GM23338 (cell line): ENCODE results near the gene DACT1. TPM values are rescaled to one million over a fixed set of nuclear protein-coding genes. Genes with fewer than 3 reads are reported as not detected.
A peak's percentile ranks its signal among the peaks of the same experiment; 100 is the strongest.

Source experiments
- ATAC-seq: fragments of 200-7000 bp; cut with Tn5 transposase; 3 replicates; pipeline ENCODE4 v1.9.1; 2020
- DNase-seq: peaks from one replicate; pipeline ENCODE4 v3.0.0-alpha.2; 2015; ENCODE audit warnings: low spot score
- H2AFZ ChIP-seq: fragments of 200-600 bp; sonication (generic); 2 replicates; pipeline ENCODE4 v1.8.0; 2016; ENCODE audit warnings: antibody characterized with exemption, mild to moderate bottlenecking, moderate library complexity
- H3F3A ChIP-seq: fragments of 200-600 bp; sonication (generic); replicated peaks from 2 replicates; pipeline ENCODE4 v1.8.0; 2017; ENCODE audit warnings: antibody characterized with exemption, mixed run types, low read depth
- H3K27ac ChIP-seq: fragments of 200-600 bp; sonication (generic); 2 replicates; pipeline ENCODE4 v1.6.1; 2016; ENCODE audit warnings: low read depth
- H3K27me3 ChIP-seq: fragments of 200-600 bp; sonication (generic); 2 replicates; pipeline ENCODE4 v1.8.0; 2016; ENCODE audit warnings: mild to moderate bottlenecking, mixed run types, moderate library complexity; ENCODE audit not compliant: insufficient read depth
- H3K36me3 ChIP-seq: fragments of 200-600 bp; sonication (generic); 2 replicates; pipeline ENCODE4 v1.8.0; 2016; ENCODE audit warnings: mild to moderate bottlenecking; ENCODE audit not compliant: insufficient read depth
- H3K4me1 ChIP-seq: fragments of 200-600 bp; sonication (generic); 2 replicates; pipeline ENCODE4 v1.8.0; 2016; ENCODE audit warnings: mild to moderate bottlenecking, moderate library complexity; ENCODE audit not compliant: insufficient read depth
- H3K4me2 ChIP-seq: fragments of 200-600 bp; sonication (generic); 2 replicates; pipeline ENCODE4 v1.7.1; 2017; ENCODE audit warnings: mixed run types
- H3K4me3 ChIP-seq: fragments of 200-600 bp; sonication (generic); 2 replicates; pipeline ENCODE4 v1.6.1; 2016; ENCODE audit warnings: mixed run types
- H3K79me2 ChIP-seq: fragments of 200-600 bp; sonication (generic); replicated peaks from 2 replicates; pipeline ENCODE4 v1.8.0; 2017; ENCODE audit warnings: mild to moderate bottlenecking; ENCODE audit not compliant: insufficient read depth
- H3K9me2 ChIP-seq: fragments of 200-600 bp; sonication (generic); 2 replicates; pipeline ENCODE4 v1.8.0; 2017; ENCODE audit not compliant: insufficient read depth
- H4K20me1 ChIP-seq: fragments of 200-600 bp; sonication (generic); replicated peaks from 2 replicates; pipeline ENCODE4 v1.8.0; 2017; ENCODE audit warnings: mild to moderate bottlenecking; ENCODE audit not compliant: insufficient read depth
- H3K27ac Mint-ChIP-seq: 2 replicates; pipeline ENCODE4 v1.8.0; 2020; ENCODE audit warnings: inconsistent platforms, mild to moderate bottlenecking, moderate library complexity, mixed read lengths
- H3K27me3 Mint-ChIP-seq: 3 replicates; pipeline ENCODE4 v1.8.0; 2022; ENCODE audit warnings: low read depth, mild to moderate bottlenecking, moderate library complexity, mixed read lengths, inconsistent platforms; ENCODE audit not compliant: insufficient read depth, poor library complexity
- H3K36me3 Mint-ChIP-seq: 3 replicates; pipeline ENCODE4 v1.8.0; 2021; ENCODE audit warnings: low read depth, mild to moderate bottlenecking, inconsistent platforms, moderate library complexity, mixed read lengths
- H3K4me1 Mint-ChIP-seq: 3 replicates; pipeline ENCODE4 v1.8.0; 2020; ENCODE audit warnings: mild to moderate bottlenecking, inconsistent platforms, mixed read lengths
- H3K4me3 Mint-ChIP-seq: 3 replicates; pipeline ENCODE4 v1.8.0; 2021; ENCODE audit warnings: moderate library complexity, mild to moderate bottlenecking, inconsistent platforms, mixed read lengths
- H3K9me3 Mint-ChIP-seq: 3 replicates; pipeline ENCODE4 v1.8.0; 2020; ENCODE audit warnings: moderate library complexity, mild to moderate bottlenecking, inconsistent platforms, mixed read lengths
- CREB1 ChIP-seq: fragments of 250-450 bp; sonication (Bioruptor Pico); IDR thresholded peaks from 2 replicates; pipeline ENCODE4 v1.5.0; 2020; ENCODE audit warnings: low read depth, mild to moderate bottlenecking, moderate library complexity
- EZH2 ChIP-seq: fragments of 200-600 bp; sonication (generic); IDR thresholded peaks from one replicate; pipeline ENCODE4 v1.8.0; 2017; ENCODE audit warnings: antibody characterized with exemption, mild to moderate bottlenecking, low read depth; ENCODE audit not compliant: unreplicated experiment
- NANOG ChIP-seq: IDR thresholded peaks from 2 replicates; pipeline ENCODE4 v1.6.1; 2016; ENCODE audit warnings: antibody characterized with exemption, borderline replicate concordance
- ZNF331 ChIP-seq: fragments of 250-450 bp; sonication (Bioruptor Pico); IDR thresholded peaks from 2 replicates; pipeline ENCODE4 v1.5.0; 2020; ENCODE audit warnings: low read depth, mild to moderate bottlenecking, moderate library complexity
- polyA plus RNA-seq: library from polyadenylated mRNA; unstranded; fragments of >200 nt; fragmentation: Nextera tagmentation; extraction: Ambion mirVana; gene quantifications from 2 replicates; pipeline ENCODE4 v1.2.1, GENCODE V29; 2016
- total RNA-seq: library from RNA; depleted of rRNA; stranded (reverse); fragments of >200 nt; shearing (Covaris generic); gene quantifications from 2 replicates; pipeline ENCODE4 v1.2.3, GENCODE V29; 2014
- TF ChIP-seq, protein P1 (sequence below), 2 experiments: fragments of 200-600 bp in 1 of 2; sonication (generic) in 1 of 2; conservative IDR thresholded peaks; 2 replicates each; pipeline versions ENCODE4 v1.5.1 to v1.6.1; 2016 to 2017; ENCODE audit warnings: antibody characterized with exemption in 2 of 2, low read depth in 2 of 2, mild to moderate bottlenecking in 2 of 2, moderate library complexity in 1 of 2
- TF ChIP-seq, protein P2 (sequence below): fragments of 250-450 bp; sonication (Bioruptor Pico); IDR thresholded peaks from 2 replicates; pipeline ENCODE4 v1.5.0; 2020; ENCODE audit warnings: mild to moderate bottlenecking, moderate library complexity

DACT1 gene
- total and polyA plus RNA-seq, 2 experiments from 2014 or later = 5.7 to 26.6 TPM

DNA sequence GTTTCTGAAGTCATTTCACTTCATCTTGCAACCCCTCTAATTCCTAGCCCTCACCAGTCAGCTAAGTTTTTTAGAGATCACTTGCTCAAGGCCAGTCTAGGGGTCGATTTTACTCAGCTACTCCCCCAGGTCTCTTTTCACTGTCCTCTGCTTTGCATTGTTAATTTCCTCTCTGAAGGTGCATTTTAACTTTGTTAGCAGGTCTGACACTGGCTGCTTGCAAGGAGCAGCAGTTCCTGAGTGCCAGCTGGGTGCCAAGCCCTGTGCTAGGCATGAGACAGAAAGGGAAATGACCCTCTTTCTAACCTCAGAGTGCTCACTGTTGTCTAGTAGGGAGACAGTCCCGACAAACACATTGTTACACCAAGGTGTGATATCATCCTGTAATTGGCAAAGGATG is 17.8 kb upstream of the DACT1 start:
- Mint-ChIP-seq H3K27ac (0 out of 2 replicates have a peak overlapping the region, but pooled peaks have one; percentile 16), H3K4me3 (no peak overlapping the region), H3K27me3 (peaks cover 13% of the 10 kb centered on the region), H3K36me3 (no peaks in the 10 kb centered on the region), H3K4me1 (peaks cover 47% of the 10 kb centered on the region), H3K9me3 (no peaks in the 10 kb centered on the region; the same call in 2 of the 3 replicates)
- no peaks in the 10 kb centered on the region for H3K79me2 ChIP-seq
- H3K27ac ChIP-seq = no peak overlapping the region
- H3K9me2 ChIP-seq = no peaks in the 10 kb centered on the region
- DNase-seq = no peak
- H3K27me3 ChIP-seq = no peaks in the 10 kb centered on the region
- no peaks in the 10 kb centered on the region for H4K20me1 ChIP-seq
- TF ChIP-seq CREB1 (CRISPR knock-in tag) (no peak), EZH2 (no peak), ZNF331 (no peak)
- TF ChIP-seq, protein P1, sequence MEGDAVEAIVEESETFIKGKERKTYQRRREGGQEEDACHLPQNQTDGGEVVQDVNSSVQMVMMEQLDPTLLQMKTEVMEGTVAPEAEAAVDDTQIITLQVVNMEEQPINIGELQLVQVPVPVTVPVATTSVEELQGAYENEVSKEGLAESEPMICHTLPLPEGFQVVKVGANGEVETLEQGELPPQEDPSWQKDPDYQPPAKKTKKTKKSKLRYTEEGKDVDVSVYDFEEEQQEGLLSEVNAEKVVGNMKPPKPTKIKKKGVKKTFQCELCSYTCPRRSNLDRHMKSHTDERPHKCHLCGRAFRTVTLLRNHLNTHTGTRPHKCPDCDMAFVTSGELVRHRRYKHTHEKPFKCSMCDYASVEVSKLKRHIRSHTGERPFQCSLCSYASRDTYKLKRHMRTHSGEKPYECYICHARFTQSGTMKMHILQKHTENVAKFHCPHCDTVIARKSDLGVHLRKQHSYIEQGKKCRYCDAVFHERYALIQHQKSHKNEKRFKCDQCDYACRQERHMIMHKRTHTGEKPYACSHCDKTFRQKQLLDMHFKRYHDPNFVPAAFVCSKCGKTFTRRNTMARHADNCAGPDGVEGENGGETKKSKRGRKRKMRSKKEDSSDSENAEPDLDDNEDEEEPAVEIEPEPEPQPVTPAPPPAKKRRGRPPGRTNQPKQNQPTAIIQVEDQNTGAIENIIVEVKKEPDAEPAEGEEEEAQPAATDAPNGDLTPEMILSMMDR (conservative IDR thresholded peaks at IDR 0.05; ENCODE audit: low read depth in 2 of 2) = no peak
- H2AFZ ChIP-seq = peak overlapping the region; percentile 25; the same call in 1 of the 2 replicates
- peaks cover 57% of the 10 kb centered on the region for H3K4me1 ChIP-seq
- H3K4me3 ChIP-seq = 0 out of 2 replicates have a peak overlapping the region, but pooled peaks have one; percentile 16
- H3K4me2 ChIP-seq = peak overlapping the region; percentile 31; the same call in 1 of the 2 replicates
- ATAC-seq = peak; percentile 39
- no peaks in the 10 kb centered on the region for H3K36me3 ChIP-seq
- H3F3A ChIP-seq = no peaks in the 10 kb centered on the region

DNA sequence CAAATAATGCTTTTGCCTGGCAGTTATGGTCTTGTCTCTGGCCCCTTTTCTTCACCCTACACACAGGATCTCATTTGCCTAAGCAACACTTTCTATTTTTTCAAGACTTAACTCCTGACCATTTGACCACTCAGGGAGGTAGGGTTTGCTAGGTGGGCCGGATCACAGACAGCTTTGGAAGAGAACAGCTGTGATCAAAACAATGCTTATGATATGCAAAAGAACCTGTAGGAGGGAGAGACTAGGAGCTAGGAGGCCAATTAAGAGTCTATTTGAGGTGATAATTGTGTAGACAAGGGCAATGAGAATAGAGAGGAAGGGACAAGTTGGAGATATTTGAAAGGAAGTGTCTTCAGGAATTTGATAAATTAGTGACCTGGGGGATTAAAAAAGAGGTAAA is 12.3 kb upstream of the DACT1 start:
- peak overlapping the region; percentile 21; the same call in 1 of the 2 replicates for H3K4me3 ChIP-seq
- peaks cover 74% of the 10 kb centered on the region for H3K4me1 Mint-ChIP-seq
- H3K27ac ChIP-seq = peak overlapping the region; percentile 73
- H3K27ac Mint-ChIP-seq = no peak overlapping the region
- H3K9me3 Mint-ChIP-seq = no peaks in the 10 kb centered on the region; the same call in 2 of the 3 replicates
- H3K79me2 ChIP-seq = no peaks in the 10 kb centered on the region
- no peaks in the 10 kb centered on the region for H4K20me1 ChIP-seq
- H3K36me3 Mint-ChIP-seq = no peaks in the 10 kb centered on the region
- H3K36me3 ChIP-seq = no peaks in the 10 kb centered on the region
- peak overlapping the region; percentile 59 for H3K4me2 ChIP-seq
- ATAC-seq (peak; percentile 76), DNase-seq (peak; percentile 68)
- H3F3A ChIP-seq = peaks cover 3% of the 10 kb centered on the region; the same call in 1 of the 2 replicates
- peaks cover 84% of the 10 kb centered on the region for H3K4me1 ChIP-seq
- H3K4me3 Mint-ChIP-seq = peak overlapping the region; percentile 20
- H3K9me2 ChIP-seq = no peaks in the 10 kb centered on the region
- H3K27me3 Mint-ChIP-seq = peaks cover 17% of the 10 kb centered on the region
- H2AFZ ChIP-seq = no peak overlapping the region
- TF ChIP-seq CREB1 (CRISPR knock-in tag) = no peak
- TF ChIP-seq, protein P2, sequence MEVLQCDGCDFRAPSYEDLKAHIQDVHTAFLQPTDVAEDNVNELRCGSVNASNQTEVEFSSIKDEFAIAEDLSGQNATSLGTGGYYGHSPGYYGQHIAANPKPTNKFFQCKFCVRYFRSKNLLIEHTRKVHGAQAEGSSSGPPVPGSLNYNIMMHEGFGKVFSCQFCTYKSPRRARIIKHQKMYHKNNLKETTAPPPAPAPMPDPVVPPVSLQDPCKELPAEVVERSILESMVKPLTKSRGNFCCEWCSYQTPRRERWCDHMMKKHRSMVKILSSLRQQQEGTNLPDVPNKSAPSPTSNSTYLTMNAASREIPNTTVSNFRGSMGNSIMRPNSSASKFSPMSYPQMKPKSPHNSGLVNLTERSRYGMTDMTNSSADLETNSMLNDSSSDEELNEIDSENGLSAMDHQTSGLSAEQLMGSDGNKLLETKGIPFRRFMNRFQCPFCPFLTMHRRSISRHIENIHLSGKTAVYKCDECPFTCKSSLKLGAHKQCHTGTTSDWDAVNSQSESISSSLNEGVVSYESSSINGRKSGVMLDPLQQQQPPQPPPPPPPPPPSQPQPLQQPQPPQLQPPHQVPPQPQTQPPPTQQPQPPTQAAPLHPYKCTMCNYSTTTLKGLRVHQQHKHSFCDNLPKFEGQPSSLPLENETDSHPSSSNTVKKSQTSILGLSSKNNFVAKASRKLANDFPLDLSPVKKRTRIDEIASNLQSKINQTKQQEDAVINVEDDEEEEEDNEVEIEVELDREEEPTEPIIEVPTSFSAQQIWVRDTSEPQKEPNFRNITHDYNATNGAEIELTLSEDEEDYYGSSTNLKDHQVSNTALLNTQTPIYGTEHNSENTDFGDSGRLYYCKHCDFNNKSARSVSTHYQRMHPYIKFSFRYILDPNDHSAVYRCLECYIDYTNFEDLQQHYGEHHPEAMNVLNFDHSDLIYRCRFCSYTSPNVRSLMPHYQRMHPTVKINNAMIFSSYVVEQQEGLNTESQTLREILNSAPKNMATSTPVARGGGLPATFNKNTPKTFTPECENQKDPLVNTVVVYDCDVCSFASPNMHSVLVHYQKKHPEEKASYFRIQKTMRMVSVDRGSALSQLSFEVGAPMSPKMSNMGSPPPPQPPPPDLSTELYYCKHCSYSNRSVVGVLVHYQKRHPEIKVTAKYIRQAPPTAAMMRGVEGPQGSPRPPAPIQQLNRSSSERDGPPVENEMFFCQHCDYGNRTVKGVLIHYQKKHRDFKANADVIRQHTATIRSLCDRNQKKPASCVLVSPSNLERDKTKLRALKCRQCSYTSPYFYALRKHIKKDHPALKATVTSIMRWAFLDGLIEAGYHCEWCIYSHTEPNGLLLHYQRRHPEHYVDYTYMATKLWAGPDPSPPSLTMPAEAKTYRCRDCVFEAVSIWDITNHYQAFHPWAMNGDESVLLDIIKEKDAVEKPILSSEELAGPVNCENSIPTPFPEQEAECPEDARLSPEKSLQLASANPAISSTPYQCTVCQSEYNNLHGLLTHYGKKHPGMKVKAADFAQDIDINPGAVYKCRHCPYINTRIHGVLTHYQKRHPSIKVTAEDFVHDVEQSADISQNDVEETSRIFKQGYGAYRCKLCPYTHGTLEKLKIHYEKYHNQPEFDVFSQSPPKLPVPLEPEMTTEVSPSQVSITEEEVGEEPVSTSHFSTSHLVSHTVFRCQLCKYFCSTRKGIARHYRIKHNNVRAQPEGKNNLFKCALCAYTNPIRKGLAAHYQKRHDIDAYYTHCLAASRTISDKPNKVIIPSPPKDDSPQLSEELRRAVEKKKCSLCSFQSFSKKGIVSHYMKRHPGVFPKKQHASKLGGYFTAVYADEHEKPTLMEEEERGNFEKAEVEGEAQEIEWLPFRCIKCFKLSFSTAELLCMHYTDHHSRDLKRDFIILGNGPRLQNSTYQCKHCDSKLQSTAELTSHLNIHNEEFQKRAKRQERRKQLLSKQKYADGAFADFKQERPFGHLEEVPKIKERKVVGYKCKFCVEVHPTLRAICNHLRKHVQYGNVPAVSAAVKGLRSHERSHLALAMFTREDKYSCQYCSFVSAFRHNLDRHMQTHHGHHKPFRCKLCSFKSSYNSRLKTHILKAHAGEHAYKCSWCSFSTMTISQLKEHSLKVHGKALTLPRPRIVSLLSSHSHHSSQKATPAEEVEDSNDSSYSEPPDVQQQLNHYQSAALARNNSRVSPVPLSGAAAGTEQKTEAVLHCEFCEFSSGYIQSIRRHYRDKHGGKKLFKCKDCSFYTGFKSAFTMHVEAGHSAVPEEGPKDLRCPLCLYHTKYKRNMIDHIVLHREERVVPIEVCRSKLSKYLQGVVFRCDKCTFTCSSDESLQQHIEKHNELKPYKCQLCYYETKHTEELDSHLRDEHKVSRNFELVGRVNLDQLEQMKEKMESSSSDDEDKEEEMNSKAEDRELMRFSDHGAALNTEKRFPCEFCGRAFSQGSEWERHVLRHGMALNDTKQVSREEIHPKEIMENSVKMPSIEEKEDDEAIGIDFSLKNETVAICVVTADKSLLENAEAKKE = peak; percentile 65
- peak; percentile 91 for TF ChIP-seq NANOG
- peaks cover 8% of the 10 kb centered on the region; the same call in 1 of the 2 replicates for H3K27me3 ChIP-seq
